ENCODE data around the gene ITPA. TPM values are rescaled to one million over a fixed set of nuclear protein-coding genes. Genes with fewer than 3 reads are reported as not detected.

The ITPA gene
- total and polyA plus RNA-seq, 5 donors: 16.6 to 21.8 (median 17.2) TPM

- no peaks in the 10 kb centered on the region for H3K4me1 ChIP-seq (ENCODE audit: control insufficient read depth, insufficient read depth, low read length)
- no peak overlapping the region for H3K27ac ChIP-seq (ENCODE audit: low read length)
- no peaks in the 10 kb centered on the region for H3K9me3 ChIP-seq (ENCODE audit: control insufficient read depth, low read length)
- no peaks in the 10 kb centered on the region for H3K27me3 ChIP-seq (ENCODE audit: control insufficient read depth, insufficient read depth)
- peak; percentile 70 to 90 (median 88) for DNase-seq
- WGBS: 55% methylated on average over 8 of the region's 8 CpGs
- H3K4me3 ChIP-seq (ENCODE audit: low read length): no peak overlapping the region
- intact Hi-C loops (cut with DNase I): no loop called here
- peak; percentile 50 to 71 for ATAC-seq
Observed at GRCh38 chr20:3251806-3252205, 42.5 kb downstream of the ITPA start.

GRCh38 chr20:3255728-3256127, 46.4 kb downstream of the ITPA start:
- no peaks in the 10 kb centered on the region for H3K9me3 ChIP-seq (ENCODE audit: control insufficient read depth, low read length)
- 94% methylated on average over 5 of the region's 5 CpGs for WGBS
- intact Hi-C loops (cut with DNase I): no loop called here
- no peak for ATAC-seq
- no peaks in the 10 kb centered on the region for H3K27me3 ChIP-seq (ENCODE audit: control insufficient read depth, insufficient read depth)
- H3K4me3 ChIP-seq (ENCODE audit: low read length): no peak overlapping the region
- H3K27ac ChIP-seq (ENCODE audit: low read length): no peak overlapping the region
- no peak for DNase-seq
- no peaks in the 10 kb centered on the region for H3K4me1 ChIP-seq (ENCODE audit: control insufficient read depth, insufficient read depth, low read length)

- no peaks in the 10 kb centered on the region for H3K4me1 ChIP-seq (ENCODE audit: control insufficient read depth, insufficient read depth, low read length)
- intact Hi-C loops (cut with DNase I): no loop called here
- no peak overlapping the region for H3K4me3 ChIP-seq (ENCODE audit: low read length)
- 88% methylated on average over 5 of the region's 5 CpGs for WGBS
- no peak for DNase-seq
- no peaks in the 10 kb centered on the region for H3K9me3 ChIP-seq (ENCODE audit: control insufficient read depth, low read length)
- no peak for ATAC-seq
- H3K27me3 ChIP-seq (ENCODE audit: control insufficient read depth, insufficient read depth): no peaks in the 10 kb centered on the region
- H3K27ac ChIP-seq (ENCODE audit: low read length): no peak overlapping the region
Observed at GRCh38 chr20:3258429-3258828, 49.1 kb downstream of the ITPA start.

GRCh38 chr20:3262566-3262965, 53.3 kb downstream of the ITPA start:
- no peaks in the 10 kb centered on the region for H3K4me1 ChIP-seq (ENCODE audit: control insufficient read depth, insufficient read depth, low read length)
- no peaks in the 10 kb centered on the region for H3K9me3 ChIP-seq (ENCODE audit: control insufficient read depth, low read length)
- DNase-seq (no peak), ATAC-seq (no peak)
- H3K4me3 ChIP-seq (ENCODE audit: low read length): no peak overlapping the region
- intact Hi-C loops (cut with DNase I): no loop called here
- H3K27me3 ChIP-seq (ENCODE audit: control insufficient read depth, insufficient read depth): no peaks in the 10 kb centered on the region
- H3K27ac ChIP-seq (ENCODE audit: low read length): no peak overlapping the region

GRCh38 chr20:3270051-3270450, 60.8 kb downstream of the ITPA start:
- Histone ChIP-seq H3K4me3 (ENCODE audit: low read length) (no peak overlapping the region), H3K9me3 (ENCODE audit: control insufficient read depth, low read length) (no peaks in the 10 kb centered on the region), H3K4me1 (ENCODE audit: control insufficient read depth, insufficient read depth, low read length) (no peaks in the 10 kb centered on the region), H3K27me3 (ENCODE audit: control insufficient read depth, insufficient read depth) (no peaks in the 10 kb centered on the region), H3K27ac (ENCODE audit: low read length) (no peak overlapping the region)
- 95% methylated on average over 4 of the region's 4 CpGs for WGBS
- ATAC-seq: no peak
- intact Hi-C loops (cut with DNase I): no loop called here
- DNase-seq: no peak

GRCh38 chr20:3273371-3273770, 64.1 kb downstream of the ITPA start:
- WGBS: 93% methylated on average over 4 of the region's 4 CpGs
- Histone ChIP-seq H3K27me3 (ENCODE audit: control insufficient read depth, insufficient read depth) (no peaks in the 10 kb centered on the region), H3K4me3 (ENCODE audit: low read length) (no peak overlapping the region), H3K4me1 (ENCODE audit: control insufficient read depth, insufficient read depth, low read length) (no peaks in the 10 kb centered on the region), H3K27ac (ENCODE audit: low read length) (no peak overlapping the region), H3K9me3 (ENCODE audit: control insufficient read depth, low read length) (no peaks in the 10 kb centered on the region)
- DNase-seq: no peak
- intact Hi-C loops (cut with DNase I): no loop called here
- no peak for ATAC-seq

Other genes with a start within 250 kb of the ITPA start
- 1 to 10 TPM in 1 of 4 donors, under 1 TPM in 1, not detected in 2; 0.79 to 1.5 TPM for gene GNRH2, start 165.9 kb upstream of the ITPA start, total RNA-seq
- gene GNRH2, start 165.9 kb upstream of the ITPA start, polyA plus RNA-seq: 0.75 TPM
- 10 to 100 TPM; 31.5 to 48.2 (median 43.3) TPM for gene MRPS26, start 163.4 kb upstream of the ITPA start, total RNA-seq
- 69.9 TPM for gene MRPS26, start 163.4 kb upstream of the ITPA start, polyA plus RNA-seq
- gene OXT, start 137.9 kb upstream of the ITPA start, total RNA-seq: under 1 TPM in 1 of 4 donors, not detected in 3; 0.50 TPM
- not detected for gene OXT, start 137.9 kb upstream of the ITPA start, polyA plus RNA-seq
- not detected for gene AVP, start 124.8 kb upstream of the ITPA start, total RNA-seq
- not detected for gene AVP, start 124.8 kb upstream of the ITPA start, polyA plus RNA-seq
- 10 to 100 TPM; 16.5 to 21.0 (median 18.8) TPM for gene FASTKD5, start 49.6 kb upstream of the ITPA start, total RNA-seq
- 16.8 TPM for gene FASTKD5, start 49.6 kb upstream of the ITPA start, polyA plus RNA-seq
- gene UBOX5, start 49.6 kb upstream of the ITPA start, total RNA-seq: 1 to 10 TPM; 4.3 to 5.2 (median 4.4) TPM
- gene UBOX5, start 49.6 kb upstream of the ITPA start, polyA plus RNA-seq: 3.6 TPM
- gene LZTS3, start 35.9 kb upstream of the ITPA start, total RNA-seq: 10 to 100 TPM; 14.1 to 26.9 (median 23.0) TPM
- gene LZTS3, start 35.9 kb upstream of the ITPA start, polyA plus RNA-seq: 16.8 TPM
- 10 to 100 TPM; 37.4 to 40.6 (median 38.9) TPM for gene DDRGK1, start 4.8 kb upstream of the ITPA start, total RNA-seq
- 38.1 TPM for gene DDRGK1, start 4.8 kb upstream of the ITPA start, polyA plus RNA-seq
- gene SLC4A11, start 29.7 kb downstream of the ITPA start, total RNA-seq: under 1 TPM in 1 of 4 donors, not detected in 3; 0.29 TPM
- gene SLC4A11, start 29.7 kb downstream of the ITPA start, polyA plus RNA-seq: 0.36 TPM
- 10 to 100 TPM; 15.3 to 18.9 (median 16.0) TPM for gene DNAAF9, start 198.2 kb downstream of the ITPA start, total RNA-seq
- gene DNAAF9, start 198.2 kb downstream of the ITPA start, polyA plus RNA-seq: 7.2 TPM

All from right cardiac atrium (tissue), 5 donors.